ENCODE measurements around the gene FAM120C.

DNA sequence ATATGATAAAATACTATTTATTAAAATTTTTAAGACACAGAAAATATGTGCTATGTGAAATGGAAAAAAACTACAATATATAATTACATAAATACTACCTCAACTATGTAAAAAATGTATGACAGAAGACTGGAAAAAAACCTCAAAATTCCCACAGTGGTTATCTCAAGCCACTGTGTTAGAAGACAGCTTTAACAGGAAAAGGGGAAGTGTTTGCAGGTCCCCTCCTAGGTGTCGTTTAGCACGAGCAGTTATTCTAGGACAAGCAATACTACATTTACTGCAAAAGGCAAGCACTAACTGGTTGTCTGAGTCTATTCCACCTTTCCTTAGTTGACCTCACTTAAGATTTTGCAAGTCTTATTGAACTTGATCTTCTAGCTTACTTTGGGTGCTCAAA is 93.9 kb downstream of the FAM120C start:
- TF ChIP-seq POLR2A (IDR thresholded peaks at IDR 0.05), result no peak
- TF ChIP-seq CTCF (IDR thresholded peaks at IDR 0.05), result no peak
